ENCODE data around the gene GGNBP2.

- peak; percentile 98 for TF ChIP-seq CTCF (IDR thresholded peaks at IDR 0.05; ENCODE audit: poor library complexity, severe bottlenecking)
- no peak for TF ChIP-seq EZH2 (IDR thresholded peaks at IDR 0.05; ENCODE audit: borderline replicate concordance, insufficient read depth, low read length, poor library complexity, severe bottlenecking)
These were observed 84.6 kb downstream of the GGNBP2 start for GRCh38 chr17:36629252-36629847.

Data from neural cell (in vitro differentiated cells).